Measurements from ENCODE around the gene TPST1.
"Not testable (repeated sequence)": the region's sequence is repeated elsewhere in the genome, so short reads cannot be mapped to it uniquely, and the experiment has no call there.

Gene TPST1

DNA sequence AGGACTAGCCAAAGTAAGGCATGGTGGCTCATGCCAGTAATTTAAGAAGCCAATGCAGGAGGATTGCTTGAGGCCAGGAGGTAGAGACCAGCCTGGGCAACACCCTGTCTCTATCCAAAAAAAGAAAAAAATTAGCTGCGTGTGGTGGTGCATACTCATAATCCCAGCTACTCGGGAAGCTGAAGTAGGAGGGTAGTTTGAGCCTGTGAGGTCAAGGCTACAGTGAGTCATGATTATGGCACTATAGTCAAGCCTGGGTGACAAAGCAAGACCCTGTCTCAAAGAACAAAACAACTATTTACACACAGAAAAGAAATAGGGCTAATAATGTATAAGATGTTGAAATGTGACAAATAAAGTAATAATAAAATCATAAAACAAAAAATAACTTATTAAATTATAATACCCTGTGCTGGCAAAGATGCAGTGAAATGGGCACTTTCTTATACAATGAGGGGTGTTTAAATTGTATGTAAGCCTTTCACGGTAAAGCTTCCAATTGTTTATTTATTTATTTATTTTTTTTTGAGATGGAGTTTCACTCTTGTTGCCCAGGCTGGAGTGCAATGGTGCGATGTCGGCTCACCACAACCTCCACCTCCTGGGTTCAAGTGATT is 175.2 kb downstream of the TPST1 start:
- Histone ChIP-seq H2AFZ (ENCODE audit: low read length) (no peak overlapping the region), H3K4me2 (ENCODE audit: low read depth, low read length, poor library complexity, severe bottlenecking) (no peak overlapping the region), H3K9me2 (replicated peaks; ENCODE audit: low read depth, low read length) (no peaks in the 10 kb centered on the region), H3K9me3 (ENCODE audit: insufficient read depth, low read depth, low read length) (no peaks in the 10 kb centered on the region), H3K4me3 (ENCODE audit: low read length, poor library complexity, severe bottlenecking) (no peak overlapping the region), H3K9ac (ENCODE audit: low read depth, low read length, poor library complexity, severe bottlenecking) (no peak overlapping the region), H3K4me1 (ENCODE audit: insufficient read depth, low read length, poor library complexity, severe bottlenecking) (no peaks in the 10 kb centered on the region), H3F3A (ENCODE audit: low read depth) (no peaks in the 10 kb centered on the region), H3K36me3 (ENCODE audit: insufficient read depth, low read length) (no peaks in the 10 kb centered on the region), H3K27me3 (ENCODE audit: insufficient read depth, low read length, poor library complexity, severe bottlenecking) (no peaks in the 10 kb centered on the region), H3K79me2 (ENCODE audit: insufficient read depth, low read length) (no peaks in the 10 kb centered on the region), H4K20me1 (ENCODE audit: insufficient read depth, low read length, poor library complexity, severe bottlenecking) (no peaks in the 10 kb centered on the region)
- TF ChIP-seq EZH2phosphoT487 (IDR thresholded peaks at IDR 0.05; ENCODE audit: borderline replicate concordance) (no peak), CTCF (conservative IDR thresholded peaks at IDR 0.05; ENCODE audit: low read length) (no peak)

GRCh38 chr7:66382182-66382923 is 177.2 kb downstream of the TPST1 start:
- H3K4me3 ChIP-seq (ENCODE audit: low read length, poor library complexity, severe bottlenecking); H3K27me3 ChIP-seq (ENCODE audit: insufficient read depth, low read length, poor library complexity, severe bottlenecking); H3K9me2 ChIP-seq (replicated peaks; ENCODE audit: low read depth, low read length); H3K9me3 ChIP-seq (ENCODE audit: insufficient read depth, low read depth, low read length); H3K9ac ChIP-seq (ENCODE audit: low read depth, low read length, poor library complexity, severe bottlenecking); H3K4me2 ChIP-seq (ENCODE audit: low read depth, low read length, poor library complexity, severe bottlenecking); H3K36me3 ChIP-seq (ENCODE audit: insufficient read depth, low read length); H3K4me1 ChIP-seq (ENCODE audit: insufficient read depth, low read length, poor library complexity, severe bottlenecking); H3F3A ChIP-seq (ENCODE audit: low read depth); H2AFZ ChIP-seq (ENCODE audit: low read length); H3K79me2 ChIP-seq (ENCODE audit: insufficient read depth, low read length); H4K20me1 ChIP-seq (ENCODE audit: insufficient read depth, low read length, poor library complexity, severe bottlenecking): not testable (repeated sequence)

DNA sequence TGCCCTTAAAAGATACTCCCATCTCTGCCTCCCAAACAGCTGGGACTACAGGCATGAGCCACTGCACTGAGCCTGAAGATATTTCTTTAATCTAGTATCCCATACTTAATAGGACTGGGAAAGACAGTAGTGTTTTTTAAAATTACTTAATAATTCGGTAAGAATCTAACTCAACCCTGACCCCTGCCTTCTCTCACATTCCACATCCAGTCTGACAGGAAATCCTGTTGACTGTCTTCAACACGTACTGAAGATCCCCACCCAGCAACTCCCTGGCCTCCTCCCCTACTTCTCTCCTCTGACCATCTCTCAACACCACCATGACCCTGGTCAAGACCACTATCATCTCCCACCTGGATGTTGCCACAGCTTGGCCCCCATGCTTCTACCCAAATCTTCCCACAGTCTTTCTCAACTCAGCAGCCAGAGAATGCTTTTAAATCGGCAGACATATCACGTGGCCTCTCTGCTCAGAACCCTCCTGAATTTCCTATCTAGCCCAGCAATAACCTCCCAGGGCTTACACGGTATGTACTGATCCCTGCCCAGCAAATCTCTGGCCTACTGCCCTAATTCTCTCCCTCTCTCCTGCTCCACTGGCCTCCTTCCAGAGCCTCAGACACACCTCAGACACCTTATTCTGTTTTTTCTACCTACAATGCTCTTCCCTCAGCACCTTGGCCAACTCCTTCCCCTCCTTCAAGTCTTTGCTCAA is 180.2 kb downstream of the TPST1 start:
- not testable (repeated sequence) for H3K4me3 ChIP-seq (ENCODE audit: low read length, poor library complexity, severe bottlenecking); H3K27me3 ChIP-seq (ENCODE audit: insufficient read depth, low read length, poor library complexity, severe bottlenecking); H3K9me3 ChIP-seq (ENCODE audit: insufficient read depth, low read depth, low read length); H3K36me3 ChIP-seq (ENCODE audit: insufficient read depth, low read length); H3F3A ChIP-seq (ENCODE audit: low read depth); H3K9me2 ChIP-seq (replicated peaks; ENCODE audit: low read depth, low read length); H4K20me1 ChIP-seq (ENCODE audit: insufficient read depth, low read length, poor library complexity, severe bottlenecking); H3K9ac ChIP-seq (ENCODE audit: low read depth, low read length, poor library complexity, severe bottlenecking); H2AFZ ChIP-seq (ENCODE audit: low read length); H3K4me1 ChIP-seq (ENCODE audit: insufficient read depth, low read length, poor library complexity, severe bottlenecking); H3K79me2 ChIP-seq (ENCODE audit: insufficient read depth, low read length); H3K4me2 ChIP-seq (ENCODE audit: low read depth, low read length, poor library complexity, severe bottlenecking)

GRCh38 chr7:66395128-66395571 is 190.0 kb downstream of the TPST1 start:
- not testable (repeated sequence) for H3K4me2 ChIP-seq (ENCODE audit: low read depth, low read length, poor library complexity, severe bottlenecking); H3K79me2 ChIP-seq (ENCODE audit: insufficient read depth, low read length)

GRCh38 chr7:66396052-66396451 is 190.9 kb downstream of the TPST1 start:
- H2AFZ ChIP-seq (ENCODE audit: low read length); H4K20me1 ChIP-seq (ENCODE audit: insufficient read depth, low read length, poor library complexity, severe bottlenecking); H3K9me2 ChIP-seq (replicated peaks; ENCODE audit: low read depth, low read length); H3K9me3 ChIP-seq (ENCODE audit: insufficient read depth, low read depth, low read length); H3K4me1 ChIP-seq (ENCODE audit: insufficient read depth, low read length, poor library complexity, severe bottlenecking); H3K4me2 ChIP-seq (ENCODE audit: low read depth, low read length, poor library complexity, severe bottlenecking); H3F3A ChIP-seq (ENCODE audit: low read depth); H3K4me3 ChIP-seq (ENCODE audit: low read length, poor library complexity, severe bottlenecking); H3K9ac ChIP-seq (ENCODE audit: low read depth, low read length, poor library complexity, severe bottlenecking); H3K27me3 ChIP-seq (ENCODE audit: insufficient read depth, low read length, poor library complexity, severe bottlenecking); H3K79me2 ChIP-seq (ENCODE audit: insufficient read depth, low read length); H3K36me3 ChIP-seq (ENCODE audit: insufficient read depth, low read length): not testable (repeated sequence)

More at GRCh38 chr7:66395128-66395571, 190.0 kb downstream of the TPST1 start:
- not testable (repeated sequence) for H2AFZ ChIP-seq (ENCODE audit: low read length); H3F3A ChIP-seq (ENCODE audit: low read depth); H3K27me3 ChIP-seq (ENCODE audit: insufficient read depth, low read length, poor library complexity, severe bottlenecking); H3K36me3 ChIP-seq (ENCODE audit: insufficient read depth, low read length); H3K9me3 ChIP-seq (ENCODE audit: insufficient read depth, low read depth, low read length); H3K9me2 ChIP-seq (replicated peaks; ENCODE audit: low read depth, low read length); H3K4me3 ChIP-seq (ENCODE audit: low read length, poor library complexity, severe bottlenecking); H3K9ac ChIP-seq (ENCODE audit: low read depth, low read length, poor library complexity, severe bottlenecking); H3K4me1 ChIP-seq (ENCODE audit: insufficient read depth, low read length, poor library complexity, severe bottlenecking); H4K20me1 ChIP-seq (ENCODE audit: insufficient read depth, low read length, poor library complexity, severe bottlenecking)

DNA sequence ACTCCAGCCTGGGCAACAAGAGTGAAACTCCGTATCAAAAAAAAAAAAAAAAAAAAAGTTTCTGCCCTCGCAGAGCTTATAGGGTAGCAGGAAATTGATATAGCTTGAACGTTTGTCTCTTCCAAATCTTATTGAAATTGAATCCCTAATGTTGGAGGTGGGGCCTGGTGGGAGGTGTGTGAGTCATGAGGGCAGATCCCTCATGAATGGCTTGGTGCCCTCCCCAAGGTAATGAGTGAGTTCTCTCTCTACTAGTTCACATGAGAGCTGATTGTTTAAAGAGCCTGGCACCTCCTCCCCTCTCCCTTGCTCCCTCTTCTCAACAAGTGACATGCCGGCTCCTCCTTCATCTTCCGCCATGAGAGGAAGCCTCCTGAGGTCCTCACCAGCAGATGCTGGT is 193.7 kb downstream of the TPST1 start:
- H4K20me1 ChIP-seq (ENCODE audit: insufficient read depth, low read length, poor library complexity, severe bottlenecking); H3K4me2 ChIP-seq (ENCODE audit: low read depth, low read length, poor library complexity, severe bottlenecking); H2AFZ ChIP-seq (ENCODE audit: low read length); H3K4me1 ChIP-seq (ENCODE audit: insufficient read depth, low read length, poor library complexity, severe bottlenecking); H3K9ac ChIP-seq (ENCODE audit: low read depth, low read length, poor library complexity, severe bottlenecking); H3K9me3 ChIP-seq (ENCODE audit: insufficient read depth, low read depth, low read length); H3K9me2 ChIP-seq (replicated peaks; ENCODE audit: low read depth, low read length); H3K4me3 ChIP-seq (ENCODE audit: low read length, poor library complexity, severe bottlenecking); H3F3A ChIP-seq (ENCODE audit: low read depth); H3K27me3 ChIP-seq (ENCODE audit: insufficient read depth, low read length, poor library complexity, severe bottlenecking); H3K79me2 ChIP-seq (ENCODE audit: insufficient read depth, low read length); H3K36me3 ChIP-seq (ENCODE audit: insufficient read depth, low read length): not testable (repeated sequence)
